Jurkat, Clone E6-1 (cell line): Measurements from ENCODE around the gene KDM1A.
"Not testable (repeated sequence)": the region's sequence is repeated elsewhere in the genome, so short reads cannot be mapped to it uniquely, and the experiment has no call there.

ENCODE experiments used
- DNase-seq: peaks from one replicate; pipeline ENCODE4 v3.0.0-alpha.2; 2011; ENCODE audit warnings: low read depth, low spot score
- H3K4me3 ChIP-seq: 2 replicates; pipeline ENCODE4 v1.5.1; 2011; ENCODE audit warnings: mild to moderate bottlenecking, low read length, control low read depth, moderate library complexity

The KDM1A gene

DNA sequence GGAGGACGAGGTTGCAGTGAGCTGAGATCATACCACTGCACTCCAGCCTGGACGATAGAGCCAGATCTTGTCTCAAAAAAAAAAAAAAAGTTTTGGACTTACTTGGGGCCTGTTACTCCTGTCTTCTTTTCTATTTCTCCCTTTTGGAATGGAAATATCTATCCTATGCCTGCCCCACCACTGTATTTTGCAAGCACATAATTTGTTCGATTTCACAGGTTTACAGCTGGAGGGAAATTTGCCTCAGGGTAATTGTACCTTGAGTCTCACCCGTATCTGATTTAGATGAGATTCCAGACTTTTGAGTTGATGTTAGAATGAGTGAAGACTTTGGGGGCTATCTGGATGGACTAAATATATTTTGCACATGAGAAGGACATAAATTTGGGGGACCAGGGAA, 12.2 kb upstream of the KDM1A start:
- DNase-seq, result no peak
- H3K4me3 ChIP-seq, result no peak overlapping the region

DNA sequence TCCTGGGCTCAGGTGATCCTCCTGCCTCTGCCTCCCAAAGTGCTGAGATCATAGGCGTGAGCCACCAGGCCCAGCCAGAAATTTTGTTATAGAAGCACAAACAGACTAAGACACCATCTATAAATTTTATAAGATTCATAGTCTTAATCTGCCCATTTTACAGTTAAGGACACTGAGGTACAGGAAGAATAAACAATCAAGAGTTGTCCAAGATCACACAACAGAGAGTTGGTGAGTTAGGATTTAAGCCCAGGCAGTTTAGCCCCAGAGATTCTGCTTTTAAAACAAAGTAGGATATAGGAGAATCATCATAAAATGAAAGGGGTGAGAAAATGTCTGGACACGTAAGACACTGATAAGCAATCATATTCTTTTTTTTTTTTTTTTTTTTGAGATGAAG, 10.4 kb upstream of the KDM1A start:
- no peak for DNase-seq
- no peak overlapping the region for H3K4me3 ChIP-seq

DNA sequence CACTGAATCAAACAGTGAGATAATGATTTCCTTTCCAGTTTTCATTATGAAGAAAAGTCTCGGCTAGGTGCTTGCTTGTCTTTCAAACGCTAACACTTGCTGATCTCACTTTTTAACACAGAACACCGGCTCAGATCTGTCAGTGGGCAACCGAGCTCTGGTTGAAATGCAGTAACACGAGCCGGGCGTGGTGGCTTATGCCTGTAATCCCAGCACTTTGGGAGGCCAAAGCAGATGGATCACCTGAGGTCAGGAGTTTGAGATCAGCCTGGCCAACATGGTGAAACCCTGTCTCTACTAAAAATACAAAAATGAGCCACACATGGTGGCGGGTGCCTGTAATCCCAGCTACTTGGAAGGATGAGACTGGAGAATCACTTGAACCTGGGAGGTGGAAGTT, 9.2 kb upstream of the KDM1A start:
- not testable (repeated sequence) for DNase-seq

DNA sequence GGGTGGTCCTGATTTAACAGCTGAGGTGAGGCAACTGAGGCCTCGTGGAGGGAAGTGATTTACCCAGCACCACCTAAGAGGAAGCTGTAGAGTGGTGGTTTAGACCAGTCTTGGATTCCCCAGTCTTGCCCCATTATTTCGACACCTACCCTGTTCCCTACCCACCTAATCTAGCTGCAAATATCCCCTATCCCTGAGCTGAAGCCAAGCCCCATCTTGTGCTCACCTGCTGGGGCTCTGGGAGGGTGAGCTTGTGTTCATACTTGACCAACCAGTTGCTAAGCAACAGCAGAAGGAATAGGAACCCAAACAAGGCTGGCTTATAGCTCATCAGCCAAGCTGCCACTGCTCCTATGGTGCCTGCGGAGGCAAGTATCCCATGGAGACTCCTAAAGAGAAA, 5.6 kb upstream of the KDM1A start:
- H3K4me3 ChIP-seq, result no peak overlapping the region
- DNase-seq, result no peak

More for the DNA sequence above, 9.2 kb upstream of the KDM1A start:
- not testable (repeated sequence) for H3K4me3 ChIP-seq

DNA sequence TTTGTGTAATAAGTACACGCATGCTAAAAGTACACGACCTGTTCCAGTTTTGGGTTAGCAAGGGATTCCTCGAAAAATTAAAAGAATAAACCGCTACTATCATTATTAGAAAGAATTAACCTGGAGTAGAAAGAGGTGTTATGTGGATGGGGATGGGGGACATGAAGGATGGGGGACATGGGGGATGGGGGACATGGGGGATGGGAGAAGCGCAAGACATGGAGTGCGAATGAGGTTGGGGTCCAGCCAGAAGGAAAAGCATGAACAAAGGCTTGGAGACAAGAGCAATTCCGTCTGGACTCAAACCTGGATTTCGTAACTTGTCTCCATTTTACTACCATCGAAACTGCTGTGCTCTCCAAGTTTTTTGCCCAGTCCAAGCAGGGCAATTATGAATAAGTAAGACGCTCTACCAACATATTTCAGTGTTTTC, 591 bp upstream of the KDM1A start:
- H3K4me3 ChIP-seq, result peak overlapping the region; percentile 85
- no peak for DNase-seq

DNA sequence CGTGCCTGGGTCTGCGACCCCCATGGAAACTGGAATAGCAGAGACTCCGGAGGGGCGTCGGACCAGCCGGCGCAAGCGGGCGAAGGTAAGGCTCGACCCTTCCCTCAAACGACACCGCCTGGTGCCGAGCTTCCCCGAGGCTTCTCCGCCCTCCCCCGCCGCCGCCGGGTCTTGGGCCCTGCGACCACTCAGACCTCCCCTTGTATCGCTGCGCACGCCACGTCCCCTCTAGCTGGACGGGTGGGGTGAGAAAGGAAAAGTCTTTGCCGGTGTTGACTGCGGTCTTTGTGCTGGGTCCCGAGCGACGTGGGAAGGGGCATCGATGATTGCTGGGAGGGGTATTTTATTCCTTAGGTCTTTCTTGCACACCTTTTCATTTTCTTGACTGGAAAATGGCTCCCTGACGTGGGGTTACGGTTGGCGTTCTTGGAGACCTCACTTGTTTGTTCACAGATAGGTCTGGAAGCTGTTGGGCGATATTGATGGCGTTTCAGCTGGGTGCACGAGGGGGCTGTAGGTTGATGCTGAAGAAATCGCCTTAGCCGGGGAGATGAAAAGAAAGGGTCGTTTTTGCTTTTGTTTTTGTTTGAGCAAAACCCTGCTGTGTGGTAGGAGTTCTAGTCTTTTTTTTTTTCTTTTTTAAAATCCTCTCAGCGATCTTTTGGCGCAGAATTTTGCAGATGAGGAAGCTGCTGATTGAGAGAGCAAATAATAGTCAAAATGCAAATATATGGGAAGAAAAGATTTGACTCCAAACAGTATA, 776 bp downstream of the KDM1A start:
- DNase-seq, result peak; percentile 32
- H3K4me3 ChIP-seq, result peak overlapping the region; percentile 85

DNA sequence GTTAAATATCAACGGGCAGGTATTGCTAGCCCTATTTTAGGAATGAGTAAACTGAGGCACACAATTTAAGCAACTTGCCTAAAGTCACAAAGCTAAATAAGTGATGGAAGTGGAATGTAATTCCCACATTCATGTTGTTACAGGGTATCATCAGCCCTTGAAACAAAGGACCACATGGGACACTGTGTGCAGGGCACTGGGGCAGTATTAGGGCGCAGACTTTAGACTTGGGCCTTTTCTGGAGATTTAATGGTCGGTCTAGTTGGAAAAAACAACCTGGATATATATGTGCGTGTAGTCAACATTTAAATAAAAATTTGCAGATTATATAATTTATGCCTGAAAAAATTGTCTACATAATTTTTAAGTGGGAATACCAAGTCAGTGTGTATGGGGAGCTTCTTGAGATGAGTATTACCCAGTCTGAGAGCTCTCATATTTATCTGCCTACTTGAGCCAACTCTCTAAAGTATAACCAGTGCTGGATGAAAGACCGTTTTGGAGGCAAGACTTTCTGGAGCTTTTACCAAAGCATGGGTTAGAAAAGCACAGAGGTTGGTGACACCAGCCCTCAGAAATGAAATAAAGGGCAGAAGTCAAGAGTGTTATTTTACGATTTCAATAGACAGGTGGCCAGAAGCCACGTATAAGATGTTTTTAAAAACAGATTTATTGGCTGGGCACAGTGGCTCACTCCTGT, 1.6 kb downstream of the KDM1A start:
- DNase-seq, result no peak
- H3K4me3 ChIP-seq, result peak overlapping the region; percentile 85

DNA sequence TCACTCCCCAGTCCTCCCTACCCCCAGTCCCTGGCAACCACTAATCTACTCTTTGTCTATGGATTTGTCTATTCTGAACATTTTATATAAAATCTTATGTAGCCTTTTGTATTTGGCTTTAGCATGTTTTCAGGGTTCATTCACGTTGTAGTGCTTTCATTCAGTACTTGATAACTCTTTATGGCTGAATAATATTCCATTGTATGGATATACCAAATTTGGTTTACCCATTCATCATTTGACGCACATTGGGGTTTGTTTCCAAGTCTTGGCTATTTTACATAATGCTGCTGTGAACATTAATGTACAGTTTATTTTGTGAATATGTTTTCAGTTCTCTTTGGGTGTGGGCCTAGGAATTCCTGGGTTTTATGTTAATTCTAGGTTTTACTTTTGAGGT, 2.6 kb downstream of the KDM1A start:
- H3K4me3 ChIP-seq, result no peak overlapping the region
- no peak for DNase-seq

DNA sequence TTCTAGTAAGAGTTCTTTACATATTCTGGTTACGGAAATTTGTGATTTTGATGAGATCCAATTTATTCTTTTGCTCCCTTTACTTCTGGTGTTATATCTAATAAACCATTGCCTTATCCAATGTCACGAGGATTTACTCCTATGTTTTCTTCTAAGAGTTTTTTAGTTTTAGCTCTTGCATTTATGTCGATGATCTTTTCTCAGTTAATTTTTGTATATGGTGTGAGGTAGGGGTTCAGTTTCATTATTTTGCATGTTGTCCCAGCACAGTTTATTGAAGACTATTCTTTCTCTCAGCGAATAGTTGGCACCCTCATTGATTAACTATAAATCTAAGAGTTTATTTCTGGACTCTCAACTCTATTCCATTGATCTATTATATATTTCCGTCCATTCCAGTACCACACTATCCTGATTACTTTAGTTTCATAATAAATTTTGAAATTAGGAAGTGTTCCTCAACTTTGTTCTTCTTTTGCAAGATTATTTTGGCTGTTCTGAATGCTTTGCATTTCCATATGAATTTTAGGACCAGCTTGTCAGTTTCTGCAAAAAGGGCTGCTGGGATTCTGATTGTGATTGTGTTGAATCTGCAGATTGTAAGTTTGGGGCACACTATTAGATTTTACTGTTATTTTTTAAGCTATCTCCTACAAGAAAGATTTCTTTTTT, 4.0 kb downstream of the KDM1A start:
- no peak for DNase-seq
- H3K4me3 ChIP-seq, result no peak overlapping the region

DNA sequence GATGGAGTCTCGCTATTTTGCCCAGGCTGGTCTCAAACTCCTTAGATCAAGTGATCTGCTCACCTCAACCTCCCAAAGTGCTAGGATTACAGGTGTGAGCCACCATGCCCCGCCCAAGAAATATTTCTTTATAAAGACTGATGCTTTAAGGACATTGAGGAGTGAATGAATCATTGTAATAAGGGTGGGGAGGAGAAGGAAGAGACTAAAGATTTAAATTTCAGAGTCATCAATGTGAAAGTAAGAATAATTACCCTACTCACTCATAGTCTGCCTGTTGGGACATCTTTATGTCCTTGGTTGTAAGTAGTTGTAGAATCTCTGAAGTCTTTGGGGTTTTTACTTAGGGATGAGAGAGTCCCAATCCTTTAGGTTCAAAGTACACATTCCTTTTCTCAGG, 7.3 kb downstream of the KDM1A start:
- no peak for DNase-seq
- no peak overlapping the region for H3K4me3 ChIP-seq

DNA sequence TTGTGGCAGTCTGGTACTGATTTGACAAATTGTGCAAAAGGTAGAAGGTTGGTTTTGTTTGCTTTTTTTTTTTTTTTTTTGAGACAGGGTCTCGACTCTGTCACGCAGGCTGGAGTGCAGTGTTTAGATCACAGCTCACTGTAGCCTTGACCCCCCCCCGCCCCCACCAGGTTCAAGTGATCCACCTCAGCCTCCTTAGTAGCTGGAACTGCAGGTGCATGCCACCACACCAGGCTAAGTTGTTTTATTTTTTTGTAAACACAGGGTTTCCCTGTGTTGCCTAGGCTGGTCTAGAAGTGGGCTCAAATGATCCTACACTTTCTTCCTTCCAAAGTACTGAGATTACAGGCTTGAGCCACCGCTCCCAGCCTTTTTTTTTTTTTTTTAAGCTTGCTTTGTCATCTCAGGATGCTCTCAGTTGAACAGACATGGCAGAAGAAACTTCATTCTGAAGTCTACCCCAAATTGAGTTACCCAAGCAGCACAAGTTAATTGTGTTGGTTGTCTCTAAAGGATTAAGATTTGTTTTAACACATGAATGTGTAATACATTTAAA, 8.2 kb downstream of the KDM1A start:
- DNase-seq, result no peak

DNA sequence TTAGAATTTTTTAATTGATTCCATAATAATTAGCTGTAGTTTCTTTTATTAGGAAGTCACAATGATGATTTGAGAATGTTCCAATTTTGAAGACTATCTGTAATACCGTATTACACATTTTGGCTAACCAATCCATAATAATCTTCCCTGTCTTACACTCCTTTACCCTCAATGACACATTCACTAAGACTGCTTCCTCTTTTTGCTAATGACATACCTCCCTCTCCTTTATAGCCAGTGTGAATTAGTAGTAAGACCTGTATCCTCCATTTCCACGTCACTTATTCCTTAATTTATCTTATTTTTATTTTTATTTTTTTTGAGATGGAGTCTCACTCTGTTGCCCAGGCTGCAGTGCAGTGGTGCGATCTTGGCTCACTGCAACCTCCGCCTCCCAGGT, 10.1 kb downstream of the KDM1A start:
- DNase-seq, result no peak
- no peak overlapping the region for H3K4me3 ChIP-seq

More for the DNA sequence above, 8.2 kb downstream of the KDM1A start:
- H3K4me3 ChIP-seq, result no peak overlapping the region

DNA sequence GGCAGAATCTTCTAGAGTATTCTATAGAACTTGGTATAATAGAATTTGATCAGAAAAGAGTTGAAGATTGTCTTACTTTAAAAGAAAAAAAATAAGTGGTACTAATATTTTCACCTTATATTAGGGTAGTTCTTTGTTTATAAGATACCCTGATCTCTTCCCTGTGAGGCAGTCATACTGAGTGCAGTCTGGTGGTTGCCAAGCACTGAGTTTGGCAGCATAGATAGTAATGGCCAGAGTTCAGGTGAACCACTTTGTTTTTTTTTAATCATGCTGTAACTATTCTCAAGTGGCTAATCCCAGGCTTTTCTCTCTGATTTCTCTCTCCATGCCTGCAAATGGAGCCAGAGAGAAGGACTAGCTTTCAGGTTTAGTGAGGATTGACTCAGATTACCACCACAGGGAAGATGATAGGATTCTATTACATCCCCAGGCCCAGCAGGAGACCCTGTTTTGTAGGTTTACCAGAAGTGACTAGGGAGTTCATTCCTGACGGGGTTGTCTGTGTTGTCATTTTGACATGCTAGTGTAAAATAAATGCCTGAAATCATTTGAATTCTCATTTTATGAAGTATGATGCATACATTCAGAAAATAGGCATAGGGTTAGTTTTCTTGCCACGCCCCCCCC, 16.7 kb downstream of the KDM1A start:
- no peak overlapping the region for H3K4me3 ChIP-seq
- no peak for DNase-seq

DNA sequence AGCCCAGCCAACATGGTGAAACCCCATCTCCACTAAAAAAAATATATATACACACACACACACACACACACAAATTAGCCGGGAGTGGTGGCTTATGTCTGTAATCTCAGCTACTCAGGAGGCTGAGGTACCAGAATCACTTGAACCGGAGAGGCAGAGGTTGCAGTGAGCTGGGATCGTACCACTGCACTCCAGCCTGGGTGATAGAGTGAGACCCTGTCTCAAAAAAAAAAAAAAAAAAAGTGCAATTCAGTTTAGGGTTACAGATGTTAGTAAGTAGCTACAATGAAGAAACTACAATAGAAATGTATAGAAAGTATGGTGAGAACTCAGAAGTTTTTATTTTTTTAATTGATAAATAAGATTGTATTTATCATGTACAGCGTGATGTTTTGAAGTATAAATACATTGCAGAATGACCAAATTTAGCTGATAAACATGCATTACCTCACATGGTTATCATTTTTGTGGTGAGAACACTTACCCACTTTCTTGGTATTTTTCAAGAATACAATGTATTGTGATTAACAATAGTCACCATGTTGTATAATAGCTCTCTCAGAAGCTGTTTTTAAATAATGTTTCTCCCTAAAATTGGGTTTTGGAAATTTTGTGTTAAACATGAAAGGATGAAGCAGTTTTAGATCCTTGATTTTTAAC, 17.9 kb downstream of the KDM1A start:
- H3K4me3 ChIP-seq, result no peak overlapping the region
- DNase-seq, result no peak

DNA sequence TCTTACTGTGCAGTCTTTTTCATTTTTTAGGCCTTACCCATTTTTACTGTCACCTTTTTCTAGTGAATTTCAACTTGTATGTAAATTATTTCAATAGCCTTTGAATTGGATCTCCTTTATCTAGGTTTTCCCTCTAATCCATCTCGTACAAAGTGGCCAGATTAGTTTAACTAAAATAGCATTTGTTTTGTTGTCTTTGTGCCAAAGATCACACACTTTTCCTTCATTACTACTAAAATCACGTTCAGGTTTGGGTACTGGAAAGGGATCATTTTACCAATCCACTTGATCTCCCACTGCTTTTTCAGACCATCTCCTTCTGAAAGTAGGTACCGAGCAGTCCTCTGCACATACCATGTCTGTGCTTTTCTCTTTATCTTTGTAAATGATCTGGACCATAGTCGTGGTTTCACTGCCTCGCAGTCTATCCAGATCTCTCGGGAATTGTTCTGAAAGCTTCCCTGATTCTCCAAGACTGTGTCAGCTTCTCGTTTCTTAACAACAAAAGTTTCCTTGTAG, 20.1 kb downstream of the KDM1A start:
- no peak for DNase-seq
- no peak overlapping the region for H3K4me3 ChIP-seq

DNA sequence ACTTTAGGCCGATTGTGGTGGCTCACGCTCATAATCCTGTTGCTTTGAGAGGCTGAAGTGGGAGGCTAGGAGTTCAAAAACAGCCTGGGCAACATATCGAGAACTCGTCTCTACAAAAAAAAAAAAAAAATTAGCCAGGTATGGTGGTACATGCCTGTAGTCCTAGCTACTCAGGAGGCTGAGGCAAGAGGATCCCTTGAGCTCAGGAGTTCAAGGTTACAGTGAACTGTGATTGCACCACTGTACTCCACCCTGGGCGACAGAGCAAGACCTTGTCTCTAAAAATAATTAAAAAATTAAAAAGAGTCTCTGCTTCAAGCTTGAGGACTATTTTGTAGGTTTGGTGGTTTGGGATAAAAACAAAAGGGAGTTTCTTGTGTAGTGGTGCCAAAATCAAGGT, 21.2 kb downstream of the KDM1A start:
- no peak overlapping the region for H3K4me3 ChIP-seq
- DNase-seq, result no peak

DNA sequence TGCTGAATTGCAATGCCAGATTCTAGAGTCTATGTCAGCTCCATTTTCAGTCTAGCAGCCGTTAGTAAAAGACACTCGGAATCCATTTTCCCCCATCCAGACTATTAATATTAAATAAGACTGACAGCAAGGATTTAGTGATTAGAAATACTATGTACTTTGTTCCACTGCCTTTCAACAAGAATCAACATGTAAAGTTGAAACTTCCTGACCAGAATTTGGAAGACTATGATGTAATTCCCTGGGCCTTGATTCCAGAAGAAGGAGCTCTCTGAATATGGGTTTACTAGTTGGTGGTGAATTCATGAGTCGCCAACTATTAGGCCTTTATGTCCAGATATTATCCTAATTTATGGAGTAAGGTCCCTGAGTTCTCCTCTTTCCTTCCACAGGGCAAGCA, 24.8 kb downstream of the KDM1A start:
- no peak overlapping the region for H3K4me3 ChIP-seq
- no peak for DNase-seq

DNA sequence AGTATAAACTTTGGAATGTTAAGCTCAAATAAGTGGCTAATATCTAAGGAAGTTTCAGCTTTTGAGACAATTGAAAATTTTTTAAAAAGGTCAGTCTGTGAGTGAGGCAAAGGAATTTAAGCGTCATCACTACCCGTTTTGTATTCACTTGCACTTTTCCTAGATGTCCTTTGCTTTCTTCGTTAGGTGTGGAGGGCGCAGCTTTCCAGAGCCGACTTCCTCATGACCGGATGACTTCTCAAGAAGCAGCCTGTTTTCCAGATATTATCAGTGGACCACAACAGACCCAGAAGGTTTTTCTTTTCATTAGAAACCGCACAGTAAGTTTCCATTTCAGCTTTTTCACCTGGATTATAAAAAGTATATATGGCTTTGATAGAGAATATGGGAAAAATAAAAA, 30.9 kb downstream of the KDM1A start:
- DNase-seq, result no peak
- no peak overlapping the region for H3K4me3 ChIP-seq
